ENCODE measurements around the gene PAX7.

DNA sequence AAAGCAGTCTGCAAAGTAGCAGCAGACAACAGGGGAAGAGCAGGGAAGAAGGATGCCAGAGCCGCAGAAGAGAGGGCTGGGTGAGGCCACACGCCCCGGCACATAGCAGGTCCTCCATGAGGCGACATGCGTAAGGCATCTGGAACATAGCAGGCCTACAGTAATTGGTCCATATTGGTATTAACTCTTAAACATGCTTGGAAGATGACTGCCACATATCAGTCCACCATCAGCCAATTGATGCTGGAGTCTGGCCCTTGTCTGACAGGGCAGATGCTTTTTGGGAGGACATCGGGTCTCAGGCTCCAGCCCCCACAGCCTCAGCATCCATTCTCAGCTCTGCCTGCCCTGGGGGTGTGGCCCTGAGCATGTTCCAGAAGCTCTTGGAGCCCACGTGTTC is 135.1 kb downstream of the PAX7 start:
- TF ChIP-seq, protein P1, sequence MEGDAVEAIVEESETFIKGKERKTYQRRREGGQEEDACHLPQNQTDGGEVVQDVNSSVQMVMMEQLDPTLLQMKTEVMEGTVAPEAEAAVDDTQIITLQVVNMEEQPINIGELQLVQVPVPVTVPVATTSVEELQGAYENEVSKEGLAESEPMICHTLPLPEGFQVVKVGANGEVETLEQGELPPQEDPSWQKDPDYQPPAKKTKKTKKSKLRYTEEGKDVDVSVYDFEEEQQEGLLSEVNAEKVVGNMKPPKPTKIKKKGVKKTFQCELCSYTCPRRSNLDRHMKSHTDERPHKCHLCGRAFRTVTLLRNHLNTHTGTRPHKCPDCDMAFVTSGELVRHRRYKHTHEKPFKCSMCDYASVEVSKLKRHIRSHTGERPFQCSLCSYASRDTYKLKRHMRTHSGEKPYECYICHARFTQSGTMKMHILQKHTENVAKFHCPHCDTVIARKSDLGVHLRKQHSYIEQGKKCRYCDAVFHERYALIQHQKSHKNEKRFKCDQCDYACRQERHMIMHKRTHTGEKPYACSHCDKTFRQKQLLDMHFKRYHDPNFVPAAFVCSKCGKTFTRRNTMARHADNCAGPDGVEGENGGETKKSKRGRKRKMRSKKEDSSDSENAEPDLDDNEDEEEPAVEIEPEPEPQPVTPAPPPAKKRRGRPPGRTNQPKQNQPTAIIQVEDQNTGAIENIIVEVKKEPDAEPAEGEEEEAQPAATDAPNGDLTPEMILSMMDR (IDR thresholded peaks at IDR 0.05) = no peak
- no peak for TF ChIP-seq POLR2AphosphoS5 (IDR thresholded peaks at IDR 0.05)
- TF ChIP-seq EP300 (IDR thresholded peaks at IDR 0.05) = no peak

All from sigmoid colon (tissue), 4 donors.